Kidney capillary endothelial cell (primary cell): ENCODE data around the gene IRF3.
"Not testable (repeated sequence)": the region's sequence is repeated elsewhere in the genome, so short reads cannot be mapped to it uniquely, and the experiment has no call there.

Source experiments
- DNase-seq: peaks from one replicate; pipeline ENCODE4 v3.0.0-alpha.2; 2018; ENCODE audit warnings: low spot score

The IRF3 gene

DNA sequence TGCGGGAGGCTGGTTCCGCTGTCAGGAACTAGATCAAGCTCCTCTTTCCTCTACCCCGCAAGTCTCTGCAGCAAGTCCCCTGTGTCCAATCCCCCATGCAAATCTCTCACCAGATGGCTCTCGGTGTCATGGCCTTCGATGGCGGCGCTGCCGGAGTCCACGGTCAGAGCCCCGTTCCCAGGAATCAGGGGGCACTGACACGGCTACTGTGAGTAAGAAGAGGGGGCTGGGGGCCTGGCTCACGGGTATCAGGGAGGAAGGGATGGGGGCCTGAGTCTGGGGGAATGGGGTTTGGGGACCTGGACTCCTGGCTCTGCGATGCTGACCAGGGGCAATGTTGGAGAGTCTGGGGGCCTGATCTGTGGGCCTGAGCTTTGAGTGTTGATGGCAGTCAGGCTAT is 19.7 kb downstream of the IRF3 start:
- no peak for DNase-seq

DNA sequence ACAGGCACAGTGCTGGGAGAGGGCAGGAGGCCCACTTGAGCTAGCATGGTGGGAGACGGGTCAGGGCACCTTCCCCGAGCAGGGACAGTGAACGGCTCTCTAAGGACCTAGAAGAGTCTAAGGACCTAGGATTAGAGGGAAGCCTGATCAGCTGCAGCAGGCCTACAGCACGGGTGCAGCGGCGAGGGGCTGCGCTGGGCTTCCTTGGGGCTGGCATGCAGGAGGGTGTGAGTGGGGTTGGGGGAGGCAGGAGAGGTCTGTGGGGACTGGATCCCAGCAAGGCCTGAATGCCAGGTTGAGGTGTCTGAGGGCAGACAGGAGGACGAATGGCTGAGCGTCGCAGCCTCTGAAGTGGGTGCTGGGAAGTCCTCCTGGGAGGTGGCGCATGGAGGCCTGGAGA is 20.1 kb downstream of the IRF3 start:
- no peak for DNase-seq

DNA sequence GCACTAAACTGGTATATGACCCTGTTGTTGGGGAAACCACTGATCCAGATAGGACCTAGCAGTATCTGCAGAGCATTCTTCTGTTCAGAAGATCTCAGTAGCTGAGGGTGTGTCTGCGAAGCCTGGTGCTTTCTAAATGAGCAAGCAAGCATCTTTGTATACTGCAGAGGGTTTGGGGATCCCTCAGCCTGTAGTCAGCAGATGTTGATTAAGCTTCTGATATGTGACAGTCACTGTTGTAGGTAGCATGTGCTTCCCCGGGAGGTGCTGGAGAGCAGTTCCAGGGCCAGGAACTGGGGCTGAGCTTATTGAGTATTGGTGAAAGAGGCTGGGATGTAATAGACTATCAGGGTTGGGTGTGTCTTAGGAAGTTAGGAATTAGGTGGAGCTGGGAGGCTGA is 22.2 kb downstream of the IRF3 start:
- DNase-seq: no peak

DNA sequence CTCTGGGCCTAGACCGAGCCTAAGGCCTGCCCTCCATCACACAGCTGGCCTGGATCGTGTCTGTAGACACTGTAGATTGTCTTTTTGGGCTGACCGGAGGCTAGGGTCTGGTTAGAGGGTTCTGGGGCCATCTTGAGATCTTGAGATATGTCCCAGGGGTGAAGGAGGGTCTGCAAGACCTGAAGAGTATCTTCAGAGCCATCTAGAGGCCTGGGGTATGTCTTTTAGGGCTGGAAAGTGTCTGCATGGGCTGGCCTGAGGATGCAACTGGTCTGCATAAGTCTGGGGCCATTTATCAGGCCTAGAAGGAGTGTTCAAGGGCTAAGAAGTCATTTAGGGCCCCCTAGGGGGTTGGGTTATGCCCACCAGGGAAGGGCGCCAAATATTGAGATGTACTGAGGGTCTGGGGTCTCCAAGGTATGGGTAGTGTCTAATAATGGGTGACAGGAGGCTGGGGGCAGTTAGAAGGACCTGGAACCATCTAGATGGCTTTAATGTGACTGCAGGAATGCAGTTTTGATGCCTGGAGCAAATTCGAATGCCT is 23.1 kb downstream of the IRF3 start:
- DNase-seq: no peak

DNA sequence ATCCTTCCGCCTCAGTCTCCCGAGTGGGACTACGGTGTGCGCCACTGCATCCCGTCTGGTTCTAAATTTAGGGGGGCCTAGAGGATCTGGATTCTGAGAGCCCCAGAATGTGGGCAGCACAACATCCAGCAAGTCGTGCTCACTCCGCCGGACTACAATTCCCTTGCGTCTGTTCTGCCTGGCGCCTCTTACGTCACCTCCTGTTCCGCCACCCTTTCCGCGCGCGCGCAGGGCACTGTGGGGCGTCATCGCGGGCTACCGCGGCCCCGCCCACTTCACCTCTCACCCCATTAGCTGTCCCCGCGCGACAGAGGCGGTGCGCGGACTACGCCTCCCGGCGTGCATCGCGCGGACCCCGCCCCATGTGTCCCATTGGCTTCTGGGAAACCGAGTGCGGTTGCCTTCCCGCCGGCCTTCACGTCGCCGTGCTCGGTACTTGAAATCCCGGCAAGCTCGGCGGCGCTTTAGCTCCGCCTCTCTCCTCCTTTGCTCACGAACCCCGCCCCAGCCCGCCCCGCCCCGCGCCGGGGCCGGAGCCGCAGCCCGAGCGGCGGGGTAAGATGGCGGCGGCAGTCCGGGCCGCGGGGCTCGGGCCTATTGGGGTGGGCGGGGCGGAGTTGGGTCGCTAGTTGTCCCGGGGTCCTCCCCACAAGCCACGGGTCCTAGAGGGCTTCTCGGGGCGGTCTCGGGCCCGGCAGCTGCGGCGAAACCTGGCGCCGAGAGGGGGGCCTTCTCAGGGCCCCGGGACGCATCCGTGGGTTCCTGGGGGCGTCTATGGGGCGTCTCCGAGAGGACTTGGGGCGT is 23.8 kb downstream of the IRF3 start, which contains the start of gene SCAF1:
TSS of gene SCAF1 (plus strand) at position 522 of the 804 bp plus-strand sequence. CDS start 2,818 bp downstream, outside the sequence.
- DNase-seq: peak; percentile 100

DNA sequence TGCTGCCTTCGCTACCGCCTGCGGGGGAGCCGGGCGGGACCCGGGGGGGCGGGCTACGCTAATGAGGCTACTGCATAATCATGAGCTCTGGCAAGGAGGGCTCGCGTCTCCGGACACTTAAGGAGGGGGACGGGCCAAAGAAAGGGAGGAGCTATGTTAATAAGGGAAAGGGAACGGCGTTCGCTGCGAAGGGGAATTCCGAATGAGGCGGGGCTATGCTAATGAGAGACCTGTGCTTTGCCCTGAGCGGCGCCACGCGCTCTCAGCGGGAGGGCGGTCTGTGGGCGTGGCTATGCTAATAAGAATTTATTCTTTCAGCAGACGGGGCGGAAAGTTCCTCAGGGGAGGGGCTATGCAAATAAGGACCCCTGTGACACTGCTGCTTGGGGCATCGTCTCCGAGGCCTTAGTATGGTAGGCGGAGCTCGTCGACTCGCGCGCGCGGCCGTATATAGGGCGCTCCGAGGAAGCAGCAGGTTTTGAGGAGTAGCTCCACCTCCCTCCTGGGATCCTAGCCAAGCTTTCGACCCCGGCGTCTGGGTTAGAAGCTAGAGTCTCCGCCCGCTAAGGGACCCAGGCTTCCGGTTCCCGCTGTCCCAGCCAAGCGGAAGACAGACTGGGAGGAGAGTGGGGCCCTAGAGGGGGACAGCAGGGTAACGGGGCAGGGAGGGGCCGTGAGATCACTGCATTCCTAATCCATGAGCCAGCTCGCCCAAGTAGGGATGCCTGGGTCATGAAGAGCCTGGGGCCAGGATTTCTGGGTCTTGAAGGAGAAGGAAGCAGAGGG is 25.4 kb downstream of the IRF3 start, which contains the start of gene RRAS:
TSS of gene RRAS (minus strand) at position 31 of the 786 bp plus-strand sequence. CDS start 45 bp downstream, outside the sequence.
- DNase-seq: peak; percentile 99

DNA sequence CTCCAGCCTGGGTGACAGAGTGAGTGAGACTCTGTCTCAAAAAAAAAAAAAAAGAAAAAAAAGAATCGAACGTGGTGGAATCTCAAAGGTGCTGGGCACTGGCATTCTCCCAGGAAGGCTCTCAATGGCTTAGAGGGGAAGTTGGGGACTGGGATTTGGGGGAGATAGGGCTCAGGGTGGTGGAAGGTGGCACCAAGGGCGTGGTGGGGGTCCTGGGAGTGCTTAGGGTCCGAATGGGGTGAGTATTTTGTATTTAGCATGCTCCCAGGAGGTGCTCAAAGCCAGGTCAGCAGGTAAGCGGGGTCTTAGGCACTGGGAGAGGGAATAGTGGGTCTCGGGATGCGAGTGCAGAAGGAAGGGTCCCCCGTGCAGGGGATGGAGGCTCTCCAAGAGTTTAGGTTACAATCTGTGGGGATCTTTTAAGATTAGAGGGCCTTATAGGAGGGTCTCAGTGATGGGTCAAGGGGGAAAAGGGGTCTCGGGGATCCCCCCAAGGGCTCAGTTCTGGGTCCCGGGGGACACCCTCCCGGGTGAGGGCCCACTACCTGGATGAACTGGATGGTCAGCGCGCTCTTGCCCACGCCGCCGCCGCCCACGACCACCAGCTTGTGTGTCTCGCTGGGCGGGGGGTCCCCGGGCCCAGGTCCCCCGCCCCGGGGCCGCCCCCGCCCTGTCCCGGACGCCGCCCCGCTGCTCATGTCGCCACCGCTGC is 26.1 kb downstream of the IRF3 start:
- DNase-seq: no peak

DNA sequence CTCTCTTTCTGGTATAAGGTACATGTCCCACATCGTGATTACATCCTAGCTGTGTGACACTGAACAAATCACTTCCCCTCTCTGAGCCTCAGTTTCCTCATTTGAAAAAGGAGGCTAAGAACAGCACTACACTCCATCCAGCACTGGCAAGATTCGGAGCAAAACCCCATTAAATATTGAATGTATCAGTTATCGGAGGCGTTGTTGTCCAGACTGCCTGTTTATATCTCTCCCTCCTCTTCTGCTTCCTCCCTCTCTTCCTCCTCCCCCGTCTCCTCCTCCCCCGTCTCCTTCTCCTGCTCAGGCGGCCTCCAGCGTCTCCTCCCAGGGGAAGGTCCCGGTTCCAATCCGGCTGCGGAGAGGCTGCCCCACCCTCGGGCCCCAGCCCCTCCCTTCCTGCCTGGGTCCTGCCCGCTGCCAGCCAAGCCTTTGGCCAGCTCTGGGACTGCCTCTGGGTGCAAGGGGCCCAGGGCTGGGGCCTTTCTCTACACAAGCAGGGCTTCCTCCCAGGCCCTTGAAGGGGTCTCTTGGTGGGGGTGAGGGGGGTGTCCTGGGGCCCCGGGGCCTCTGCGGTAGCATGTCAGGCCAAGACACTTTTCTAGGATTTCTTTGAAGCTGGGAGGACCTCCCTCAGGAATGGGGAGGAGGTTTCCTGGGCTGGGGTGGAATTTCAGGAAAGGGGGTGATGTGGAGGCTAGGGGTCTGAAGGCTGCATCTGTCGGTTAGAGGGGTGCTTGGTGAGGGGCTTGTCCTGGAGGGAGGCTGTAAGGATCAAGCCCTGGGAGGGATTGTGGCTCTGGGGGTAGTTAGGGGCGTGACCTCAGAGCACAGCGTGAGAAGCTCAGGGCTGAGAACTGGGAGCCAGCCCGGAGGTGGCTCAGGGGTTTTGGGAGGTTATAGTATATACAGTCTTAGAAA is 27.6 kb downstream of the IRF3 start:
- peak; percentile 47 for DNase-seq

DNA sequence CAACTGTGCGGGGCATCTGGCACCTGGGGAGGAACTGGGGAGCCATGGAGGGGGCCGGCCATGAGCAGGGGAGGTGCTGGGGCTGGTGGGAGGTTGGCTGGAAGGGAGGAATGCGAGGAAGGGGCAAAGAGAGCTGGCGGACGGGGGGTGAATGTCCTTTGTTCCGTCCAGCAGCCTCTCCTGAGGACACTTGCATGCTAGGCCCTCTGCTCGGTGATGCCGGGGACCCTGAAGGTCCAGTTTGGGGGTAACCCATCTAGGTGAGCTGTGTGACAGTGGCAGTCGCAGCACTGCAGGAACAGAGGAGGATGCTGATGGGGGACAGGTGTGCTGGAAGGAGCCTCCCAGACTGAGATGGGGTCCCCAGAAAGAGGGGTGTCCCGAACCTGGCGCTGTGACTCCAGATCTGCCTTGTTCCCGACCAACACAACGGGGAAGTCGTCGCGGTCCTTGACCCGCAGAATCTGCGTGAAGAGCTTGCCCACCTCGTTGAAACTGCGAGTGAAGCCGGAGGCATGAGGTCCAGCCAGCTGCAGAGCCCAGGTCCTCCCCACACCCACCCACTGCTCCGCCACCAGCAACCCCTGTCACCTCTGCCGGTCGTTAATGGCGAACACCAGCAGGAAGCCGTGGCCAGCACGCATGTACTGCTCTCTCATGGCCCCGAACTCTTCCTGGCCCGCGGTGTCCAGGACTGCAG is 29.3 kb downstream of the IRF3 start:
- no peak for DNase-seq

DNA sequence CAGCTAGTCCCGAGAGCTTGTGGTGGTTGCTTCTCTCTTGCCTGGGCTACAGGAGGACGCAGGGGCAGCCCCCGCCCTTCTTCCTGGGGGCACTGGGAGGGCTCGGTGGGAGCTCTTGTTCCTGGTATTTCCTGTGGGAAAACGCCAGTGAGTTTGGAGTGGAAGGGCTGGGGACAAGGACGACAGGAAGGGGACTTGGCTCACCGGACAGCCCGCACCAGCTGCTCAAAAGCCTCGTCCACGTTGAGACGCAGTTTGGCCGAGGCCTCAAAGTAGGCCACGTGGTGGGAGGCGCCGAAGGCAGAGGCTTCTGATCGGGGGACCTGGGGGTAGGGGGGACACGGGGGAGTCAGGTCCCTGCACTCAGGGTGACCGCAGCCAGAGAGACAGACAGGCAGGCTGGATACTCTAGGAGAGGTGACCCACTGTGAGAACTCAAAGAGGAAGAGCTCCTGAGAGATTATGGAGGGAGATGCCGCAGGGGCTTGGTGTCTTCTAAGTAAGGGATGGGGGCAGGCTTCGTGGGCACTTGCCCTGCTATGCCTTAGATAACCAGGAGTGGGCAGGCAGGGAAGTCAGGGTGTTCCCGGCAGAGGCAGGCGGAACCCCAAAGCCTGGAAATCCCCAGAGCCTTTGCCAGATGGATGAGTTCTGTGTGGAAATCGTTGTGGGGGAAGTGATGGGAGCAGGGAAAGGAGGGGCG is 30.0 kb downstream of the IRF3 start:
- no peak for DNase-seq

DNA sequence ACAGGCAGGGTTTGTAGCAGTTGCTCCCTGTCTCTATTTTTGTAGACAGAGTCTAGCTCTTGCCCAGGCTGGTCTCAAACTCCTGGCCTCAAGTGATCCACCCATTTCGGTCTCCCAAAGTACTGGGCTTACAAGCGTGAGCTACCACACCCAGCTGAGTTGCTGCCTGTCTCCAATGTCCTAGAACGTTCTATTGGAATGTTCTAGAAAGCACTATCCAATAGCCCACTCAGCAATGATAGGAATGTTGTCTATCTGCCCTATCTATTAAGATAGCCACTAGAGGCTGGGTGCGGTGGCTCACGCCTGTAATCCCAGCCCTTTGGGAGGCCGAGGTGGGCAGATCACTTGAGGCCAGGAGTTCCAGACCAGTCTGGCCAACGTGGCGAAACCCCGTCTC is 32.4 kb downstream of the IRF3 start:
- not testable (repeated sequence) for DNase-seq

DNA sequence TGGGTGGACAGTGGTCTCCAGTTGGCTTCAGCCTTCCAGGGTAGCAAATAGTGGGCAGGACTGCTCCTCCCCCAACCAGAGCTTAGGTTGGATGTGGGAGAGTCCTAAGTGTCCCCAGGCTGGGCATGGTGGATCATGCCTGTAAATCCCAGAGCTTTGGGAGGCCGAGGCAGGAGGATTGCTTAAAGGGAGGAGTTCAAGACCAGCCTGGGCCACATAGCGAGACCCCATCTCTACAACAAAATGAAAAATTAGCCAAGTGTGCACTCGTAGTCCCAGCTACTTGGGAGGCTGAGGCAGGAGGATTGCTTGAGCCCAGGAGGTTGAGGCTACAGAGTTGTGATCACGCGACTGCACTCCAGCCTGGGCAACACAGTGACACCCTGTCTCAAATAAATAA is 33.1 kb downstream of the IRF3 start:
- DNase-seq: no peak

DNA sequence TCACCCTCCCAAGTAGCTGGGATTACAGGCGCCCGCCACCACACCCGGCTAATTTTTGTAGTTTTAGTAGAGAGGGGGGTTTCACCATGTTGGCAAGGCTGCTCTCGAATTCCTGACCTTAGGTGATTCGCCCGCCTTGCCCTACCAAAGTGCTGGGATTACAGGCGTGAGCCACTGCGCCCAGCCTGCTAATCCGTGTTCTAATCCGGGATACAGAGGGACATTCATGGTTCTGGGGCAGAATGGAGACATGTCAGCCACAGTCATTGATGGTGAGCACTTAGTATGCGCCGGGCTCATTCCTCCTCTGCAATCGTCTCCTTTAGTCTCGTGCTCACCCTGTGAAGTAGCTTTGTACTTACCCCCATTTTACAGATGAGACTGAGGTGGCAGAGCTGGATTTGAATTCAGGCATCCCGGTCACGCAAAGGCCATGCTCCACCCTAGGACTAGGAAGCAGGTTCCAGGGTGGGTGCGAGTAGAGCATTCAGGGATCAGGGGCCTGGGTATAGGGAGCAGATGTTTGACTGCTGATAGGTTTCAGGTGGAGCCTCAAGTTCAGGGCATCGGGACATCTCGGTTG is 34.0 kb downstream of the IRF3 start:
- no peak for DNase-seq

DNA sequence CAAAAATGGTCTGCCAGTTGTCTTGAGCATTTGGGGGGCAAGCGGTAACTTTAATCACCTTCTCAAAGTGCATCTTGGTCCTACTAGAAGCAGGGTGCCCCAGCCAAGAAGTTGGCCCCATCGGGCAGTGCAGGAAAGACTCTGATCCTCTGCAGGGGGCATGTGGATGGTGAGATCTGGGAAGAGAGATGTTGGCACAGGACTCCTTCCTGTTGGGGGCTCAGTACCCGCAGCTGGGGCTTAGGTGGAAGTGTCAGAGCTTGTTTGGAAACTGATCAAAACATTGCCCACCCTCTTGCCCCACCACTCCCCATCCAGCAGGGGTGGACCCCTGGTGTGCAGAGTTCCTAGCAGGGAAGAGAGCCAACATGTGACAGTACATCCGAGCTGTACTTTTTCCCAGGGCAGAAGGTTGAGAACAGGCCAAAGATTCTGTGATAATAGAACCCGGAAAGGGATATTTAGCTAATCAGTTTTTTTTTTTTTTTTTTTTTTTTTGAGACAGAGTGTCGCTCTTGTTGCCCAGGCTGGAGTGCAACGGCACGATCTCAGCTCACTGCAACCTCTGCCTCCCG is 34.6 kb downstream of the IRF3 start:
- no peak for DNase-seq

DNA sequence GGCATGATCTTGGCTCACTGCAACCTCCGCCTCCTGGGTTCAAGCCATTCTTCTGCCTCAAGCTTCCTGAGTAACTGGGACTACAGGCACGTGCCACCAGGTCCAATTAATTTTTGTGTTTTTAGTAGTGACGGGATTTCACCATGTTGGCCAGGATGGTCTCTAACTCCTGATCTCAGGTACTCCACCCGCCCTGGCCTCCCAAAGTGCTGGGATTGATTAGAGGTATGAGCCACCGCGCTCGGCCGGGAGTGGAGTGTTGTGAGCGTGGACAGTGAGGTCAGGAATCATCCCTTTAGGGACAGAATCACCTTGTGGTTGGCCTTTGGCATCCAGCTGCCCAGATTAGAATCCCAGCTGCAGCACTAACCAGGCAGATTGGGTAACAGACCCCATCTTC is 36.0 kb downstream of the IRF3 start:
- no peak for DNase-seq

DNA sequence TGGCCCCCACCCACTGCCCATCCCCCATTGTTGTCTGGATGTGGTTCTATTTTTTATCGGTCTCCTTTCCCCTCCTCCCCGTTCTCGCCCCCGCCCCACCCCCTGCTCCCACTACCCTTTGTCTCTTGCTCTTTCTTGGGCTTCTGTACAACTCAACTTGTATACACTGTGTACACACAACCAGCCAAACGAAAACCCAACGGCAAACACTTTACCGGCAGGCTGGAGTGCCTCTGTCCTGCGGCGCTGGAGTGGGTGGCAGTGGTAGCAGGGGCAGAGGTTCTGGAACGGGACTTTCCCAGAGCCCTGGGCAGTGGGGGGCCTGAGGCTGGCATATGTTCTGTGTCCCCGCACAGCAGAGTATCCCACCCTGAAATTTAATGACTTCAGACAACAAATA is 39.4 kb downstream of the IRF3 start:
- DNase-seq: no peak

DNA sequence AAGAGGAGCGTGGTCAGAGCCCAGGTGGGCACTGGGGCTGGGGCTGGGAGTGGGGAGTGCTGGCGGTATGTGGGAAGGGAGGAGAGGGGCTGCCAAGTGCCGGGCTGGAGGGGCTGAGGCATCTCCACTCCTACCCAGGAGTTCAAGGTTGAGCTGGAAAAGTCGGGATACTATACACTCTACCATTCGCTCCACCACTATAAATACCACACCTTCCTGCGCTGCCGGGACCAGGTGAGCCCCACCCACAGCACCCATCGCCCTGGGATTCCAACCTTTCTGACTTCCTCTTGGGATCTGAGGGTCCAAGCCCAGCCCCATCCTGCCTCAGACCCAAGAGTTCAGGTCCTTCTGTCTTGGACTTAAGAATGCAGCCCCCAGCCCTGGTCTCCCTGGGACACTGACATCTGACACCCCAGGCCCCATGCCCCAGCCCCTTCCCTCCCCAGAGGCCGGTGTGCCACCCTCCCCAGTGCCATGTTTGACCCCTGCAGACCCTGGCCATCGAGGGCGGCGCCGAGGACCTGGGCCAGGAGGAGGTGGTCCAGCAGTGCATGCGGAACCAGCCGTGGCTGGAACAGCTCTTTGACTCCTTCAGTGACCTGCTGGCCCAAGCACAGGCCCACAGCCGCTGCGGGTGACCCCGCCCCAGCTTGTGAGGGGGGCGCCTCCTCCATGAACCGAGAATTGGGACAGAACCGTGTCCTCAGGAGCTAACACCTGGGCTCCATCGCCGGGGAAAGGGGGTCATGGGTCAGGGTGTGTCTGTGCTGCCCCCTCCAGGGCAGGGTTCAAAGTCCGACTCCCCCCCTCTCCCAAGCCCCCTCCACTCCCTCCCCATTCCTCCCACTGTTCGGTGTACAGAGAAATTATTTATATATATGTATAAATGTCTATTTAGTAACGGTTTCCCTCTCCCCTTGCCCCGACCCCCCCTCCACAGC is 40.4 kb downstream of the IRF3 start:
- DNase-seq: no peak

DNA sequence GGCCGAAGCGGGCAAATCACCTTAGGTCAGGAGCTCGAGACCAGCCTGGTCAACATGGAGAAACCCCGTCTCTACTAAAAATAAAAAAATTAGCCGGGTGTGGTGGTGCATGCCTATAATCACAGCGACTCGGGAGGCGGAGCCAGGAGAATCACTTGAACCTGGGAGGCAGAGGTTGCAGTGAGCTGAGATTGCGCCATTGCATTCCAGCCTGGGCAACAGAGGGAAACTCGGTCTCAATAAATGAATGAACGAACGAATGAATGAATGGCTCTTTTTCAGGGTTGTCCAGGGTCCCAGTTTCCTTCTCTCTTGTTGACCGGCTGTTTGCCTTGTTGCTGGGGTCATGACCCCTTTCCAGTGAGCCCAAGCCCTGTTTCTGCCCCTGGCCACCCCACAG is 47.8 kb downstream of the IRF3 start:
- DNase-seq: not testable (repeated sequence)
